ENCODE data around the gene FMNL2.

The FMNL2 gene

GRCh38 chr2:152534460-152535135, 199.6 kb downstream of the FMNL2 start:
- DNase-seq: no peak

DNA sequence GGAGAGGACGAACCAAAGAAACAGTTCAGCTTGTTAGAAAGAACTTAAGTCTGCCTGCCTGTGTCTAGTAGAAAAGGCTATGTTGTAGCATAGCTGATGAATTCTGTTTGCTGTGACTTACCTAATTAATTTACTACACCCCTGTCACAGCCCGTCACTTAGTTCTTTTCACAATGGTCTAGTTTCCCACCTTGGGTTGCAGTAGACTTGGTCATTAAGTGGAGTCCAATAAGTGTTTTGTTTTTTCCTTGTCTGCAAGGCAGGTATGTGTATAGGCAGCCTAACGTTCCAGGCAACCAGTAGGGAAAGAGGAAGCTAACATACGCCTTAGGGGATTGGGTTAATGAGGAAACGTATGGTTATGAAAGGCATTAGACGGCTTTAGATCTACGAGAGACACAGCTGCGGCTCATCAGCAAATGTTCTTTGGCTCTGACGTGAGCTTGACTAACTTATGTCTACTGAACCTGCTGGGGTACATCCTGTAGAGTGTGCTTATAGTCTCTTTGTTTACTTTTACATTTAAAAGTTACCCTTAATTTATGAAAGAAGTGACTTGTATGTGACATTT, 202.2 kb downstream of the FMNL2 start:
- DNase-seq: no peak

DNA sequence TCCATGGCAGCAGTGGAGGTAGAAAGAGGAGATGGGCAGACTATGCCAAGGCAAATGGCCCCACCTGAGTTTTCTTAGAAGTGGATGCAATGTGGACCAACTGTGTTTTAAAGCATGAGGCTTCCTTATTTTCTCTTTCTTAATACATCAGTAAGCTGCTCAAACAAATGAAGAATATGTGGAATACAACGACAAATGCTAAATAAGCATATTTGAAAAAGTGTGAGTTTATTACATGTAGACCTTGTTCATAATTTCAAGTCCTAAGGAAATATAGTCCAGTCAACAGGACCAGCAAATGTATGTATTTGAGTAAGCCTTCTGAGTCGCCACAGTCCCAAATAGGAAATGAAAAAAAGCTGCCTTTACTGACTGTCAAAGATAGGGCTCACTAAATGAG, 204.4 kb downstream of the FMNL2 start:
- DNase-seq: no peak

DNA sequence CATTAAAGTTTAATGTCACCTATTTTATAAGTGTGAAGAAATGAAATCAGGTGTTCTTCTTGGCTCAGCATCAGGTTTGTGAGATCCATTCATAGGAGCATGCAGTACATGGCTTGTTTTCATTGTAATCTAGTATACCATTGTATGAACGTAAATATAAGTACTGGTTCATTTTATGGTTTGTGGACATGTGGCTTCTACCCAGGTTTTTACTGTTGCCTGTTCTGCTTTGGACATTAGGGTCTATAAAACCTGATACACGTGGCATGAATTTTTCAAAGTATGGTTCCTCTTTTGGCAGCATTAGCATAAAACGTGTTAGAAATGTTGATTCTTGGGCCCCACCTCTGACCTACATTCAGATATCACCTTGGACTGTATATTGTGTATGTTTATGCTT, 206.7 kb downstream of the FMNL2 start:
- DNase-seq: no peak

GRCh38 chr2:152542337-152542994, 207.5 kb downstream of the FMNL2 start:
- no peak for DNase-seq

- DNase-seq: no peak
Observed at GRCh38 chr2:152542995-152543481, 208.1 kb downstream of the FMNL2 start.

DNA sequence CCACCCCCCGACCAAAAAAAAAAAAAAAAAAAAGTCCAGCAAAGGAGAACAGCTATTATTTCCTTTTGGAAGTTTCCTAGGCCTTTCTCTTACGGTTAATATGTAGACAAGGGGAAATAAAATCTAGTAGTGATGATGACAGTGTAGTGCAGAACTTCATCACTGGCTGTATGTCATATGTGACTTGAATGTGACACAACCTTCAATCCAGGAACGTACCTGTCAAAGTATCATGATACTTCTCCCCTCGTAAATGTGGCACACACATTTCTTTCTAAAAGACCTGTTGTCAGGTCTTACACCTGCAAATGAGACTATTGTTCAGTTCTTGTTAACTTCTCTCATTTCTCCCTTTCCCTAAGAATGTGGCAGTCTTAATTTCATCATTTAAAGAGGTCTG, 208.7 kb downstream of the FMNL2 start:
- DNase-seq: no peak

- DNase-seq: no peak
Observed at GRCh38 chr2:152544638-152545037, 209.7 kb downstream of the FMNL2 start.

- no peak for DNase-seq
Observed at GRCh38 chr2:152546230-152546837, 211.4 kb downstream of the FMNL2 start.

DNA sequence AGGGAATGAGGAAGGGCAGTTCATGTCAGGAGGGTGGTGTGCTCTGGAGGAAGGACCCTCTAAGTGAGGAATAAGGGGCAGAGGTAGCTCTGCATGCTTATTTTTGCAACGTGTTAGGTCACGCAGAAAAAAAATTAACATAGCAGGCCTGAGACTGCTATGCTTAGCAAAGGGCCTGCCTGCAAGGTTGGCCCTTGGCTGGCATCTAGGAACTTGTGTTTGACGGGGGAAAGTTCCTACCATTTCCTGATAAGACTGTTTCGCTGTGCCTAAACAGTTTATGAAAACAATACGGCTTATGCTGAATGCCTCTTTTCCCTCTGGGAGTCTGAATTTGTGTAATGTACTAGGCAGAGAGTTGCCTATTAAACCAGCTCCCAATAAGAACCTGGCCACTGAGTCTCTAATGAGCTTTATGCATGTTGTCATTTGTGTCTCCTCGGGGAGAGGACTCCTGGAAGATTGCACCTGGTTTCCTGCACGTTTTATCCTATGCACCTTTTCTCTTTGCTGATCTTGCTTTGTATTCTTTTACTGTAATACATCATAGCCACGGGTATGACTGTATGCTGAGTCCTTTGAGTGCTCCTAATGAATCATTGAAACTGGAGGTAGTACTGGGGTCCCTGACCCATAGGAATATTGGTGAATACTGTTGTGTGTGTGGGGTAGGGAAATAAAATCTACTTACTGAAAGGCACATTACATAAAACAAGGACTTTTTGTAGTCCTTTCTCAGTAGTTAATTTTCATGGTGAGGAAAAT, 213.3 kb downstream of the FMNL2 start:
- DNase-seq: no peak

DNA sequence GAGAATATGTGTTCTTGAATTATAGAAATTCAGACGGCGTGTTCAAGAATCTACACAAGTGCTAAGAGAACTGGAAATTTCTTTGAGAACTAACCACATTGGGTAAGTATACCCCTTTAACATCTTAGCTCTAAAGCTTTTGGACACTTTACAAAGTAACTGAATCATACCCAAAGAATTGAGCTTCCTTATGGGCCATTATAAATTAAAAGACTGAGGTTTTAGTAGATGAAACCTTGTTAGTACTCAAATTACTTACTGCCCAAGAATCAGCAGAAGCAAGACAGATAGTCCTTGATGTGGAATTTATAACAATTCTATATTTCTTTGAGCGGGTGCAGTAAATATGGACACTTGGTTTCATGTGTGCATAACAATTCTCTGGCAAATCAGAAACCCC, 214.0 kb downstream of the FMNL2 start:
- DNase-seq: no peak

GRCh38 chr2:152549423-152549822, 214.4 kb downstream of the FMNL2 start:
- DNase-seq: no peak

GRCh38 chr2:152550386-152550785, 215.4 kb downstream of the FMNL2 start:
- no peak for DNase-seq

GRCh38 chr2:152552888-152553287, 217.9 kb downstream of the FMNL2 start:
- no peak for DNase-seq

GRCh38 chr2:152553518-152553917, 218.5 kb downstream of the FMNL2 start:
- DNase-seq: no peak

- no peak for DNase-seq
Observed at GRCh38 chr2:152555048-152555447, 220.1 kb downstream of the FMNL2 start.

GRCh38 chr2:152556506-152556905, 221.5 kb downstream of the FMNL2 start:
- DNase-seq: no peak

DNA sequence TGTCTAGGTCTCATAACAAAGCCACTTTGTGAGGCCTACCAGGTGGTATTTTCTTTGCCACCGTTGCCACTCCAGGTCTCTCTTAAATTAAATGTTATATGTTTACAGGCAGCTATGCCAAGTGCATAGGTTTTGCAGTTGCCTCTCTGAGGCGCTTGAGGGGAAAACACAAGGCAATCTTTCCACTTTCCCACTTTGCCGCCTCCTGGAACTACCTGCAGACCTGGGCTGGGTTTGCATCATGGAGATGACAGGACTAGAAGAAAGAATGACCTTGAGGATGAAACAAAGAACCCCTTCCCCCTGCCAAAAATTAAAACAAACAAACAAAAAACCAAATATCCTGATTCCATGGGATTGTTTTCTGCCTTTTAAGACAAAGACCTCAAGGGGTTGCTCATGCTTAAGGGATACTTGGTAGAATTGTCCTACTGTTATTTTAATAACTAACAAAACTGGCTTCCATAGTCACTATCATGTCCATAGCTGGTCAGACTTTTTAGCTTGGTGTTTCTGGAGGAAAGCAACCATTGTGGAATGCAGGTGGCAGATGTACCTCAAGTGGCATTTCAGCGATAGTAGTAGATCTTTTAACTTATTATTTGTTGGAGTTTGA, 222.4 kb downstream of the FMNL2 start:
- no peak for DNase-seq

- no peak for DNase-seq
Observed at GRCh38 chr2:152558158-152558984, 223.4 kb downstream of the FMNL2 start.

- DNase-seq: no peak
Observed at GRCh38 chr2:152559008-152559407, 224.0 kb downstream of the FMNL2 start.

- DNase-seq: no peak
Observed at GRCh38 chr2:152560166-152560565, 225.2 kb downstream of the FMNL2 start.

Measured in COR-L47 (cell line).